K562 (cell line): ENCODE results near the gene DOCK3.

ENCODE experiments used
- ELF1 ChIP-seq: fragments of 200-800 bp; sonication (Bioruptor generic); IDR thresholded peaks from 2 replicates; pipeline ENCODE4 v1.6.1; 2016; ENCODE audit warnings: missing genetic modification characterization, missing compliant biosample characterization
- MED1 ChIP-seq: sonication (generic); formaldehyde crosslinking; IDR thresholded peaks from 2 replicates; pipeline ENCODE4 v1.8.1; 2023; ENCODE audit warnings: missing genetic modification reagents, borderline replicate concordance
- PHF20 ChIP-seq: fragments of 450-650 bp; IDR thresholded peaks from 2 replicates; pipeline ENCODE4 v1.6.1; 2018; ENCODE audit not compliant: partially characterized antibody
- ZNF780A ChIP-seq: fragments of 250-450 bp; sonication (Bioruptor Pico); IDR thresholded peaks from 2 replicates; pipeline ENCODE4 v1.5.0; 2021; ENCODE audit warnings: mild to moderate bottlenecking
- TF ChIP-seq, protein P1 (sequence below): sonication (generic); formaldehyde crosslinking; IDR thresholded peaks from 2 replicates; pipeline ENCODE4 v1.9.0; 2022; ENCODE audit warnings: mild to moderate bottlenecking, missing genetic modification reagents
- TF ChIP-seq, protein P2 (sequence below), 3 experiments: IDR thresholded peaks in 2 of 3; conservative IDR thresholded peaks in 1 of 3; 2 replicates each; pipeline ENCODE4 v1.5.1; 2011 to 2012; ENCODE audit warnings: low read length in 3 of 3, mild to moderate bottlenecking in 3 of 3, control low read depth in 2 of 3, improper control_type of control experiment in 1 of 3, inconsistent platforms in 1 of 3, low read depth in 1 of 3, mixed read lengths in 1 of 3, moderate library complexity in 1 of 3; ENCODE audit not compliant: insufficient read depth in 2 of 3
- TF ChIP-seq, protein P3 (sequence below): sonication (generic); formaldehyde crosslinking; IDR thresholded peaks from 2 replicates; pipeline ENCODE4 v1.8.0; 2022; ENCODE audit warnings: mild to moderate bottlenecking, low read depth, missing genetic modification reagents

DNA sequence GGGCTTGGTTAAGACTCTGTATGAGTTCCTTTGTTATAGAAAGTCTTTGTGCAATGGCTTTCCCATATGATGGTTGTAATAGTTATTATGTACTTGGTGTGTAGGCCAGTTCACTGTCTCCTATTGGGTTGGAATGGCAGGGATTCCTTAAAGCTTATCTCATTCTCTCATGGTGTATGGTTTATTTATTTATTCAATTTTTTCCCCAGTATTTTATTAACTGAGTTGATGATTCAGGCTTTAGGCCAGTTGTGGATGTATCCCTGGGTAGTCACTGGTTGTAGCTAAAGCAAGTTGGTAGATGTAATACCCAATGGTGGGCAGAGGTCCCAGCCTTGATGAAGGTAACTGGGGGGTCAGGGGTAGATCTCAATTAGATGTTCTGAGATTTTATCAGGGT, 349.4 kb downstream of the DOCK3 start:
- TF ChIP-seq, protein P1, sequence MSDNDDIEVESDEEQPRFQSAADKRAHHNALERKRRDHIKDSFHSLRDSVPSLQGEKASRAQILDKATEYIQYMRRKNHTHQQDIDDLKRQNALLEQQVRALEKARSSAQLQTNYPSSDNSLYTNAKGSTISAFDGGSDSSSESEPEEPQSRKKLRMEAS (CRISPR knock-in tag), result no peak
- TF ChIP-seq ELF1 (tag) (no peak), PHF20 (no peak), MED1 (CRISPR knock-in tag) (no peak), ZNF780A (CRISPR knock-in tag) (no peak)
- TF ChIP-seq, protein P2, sequence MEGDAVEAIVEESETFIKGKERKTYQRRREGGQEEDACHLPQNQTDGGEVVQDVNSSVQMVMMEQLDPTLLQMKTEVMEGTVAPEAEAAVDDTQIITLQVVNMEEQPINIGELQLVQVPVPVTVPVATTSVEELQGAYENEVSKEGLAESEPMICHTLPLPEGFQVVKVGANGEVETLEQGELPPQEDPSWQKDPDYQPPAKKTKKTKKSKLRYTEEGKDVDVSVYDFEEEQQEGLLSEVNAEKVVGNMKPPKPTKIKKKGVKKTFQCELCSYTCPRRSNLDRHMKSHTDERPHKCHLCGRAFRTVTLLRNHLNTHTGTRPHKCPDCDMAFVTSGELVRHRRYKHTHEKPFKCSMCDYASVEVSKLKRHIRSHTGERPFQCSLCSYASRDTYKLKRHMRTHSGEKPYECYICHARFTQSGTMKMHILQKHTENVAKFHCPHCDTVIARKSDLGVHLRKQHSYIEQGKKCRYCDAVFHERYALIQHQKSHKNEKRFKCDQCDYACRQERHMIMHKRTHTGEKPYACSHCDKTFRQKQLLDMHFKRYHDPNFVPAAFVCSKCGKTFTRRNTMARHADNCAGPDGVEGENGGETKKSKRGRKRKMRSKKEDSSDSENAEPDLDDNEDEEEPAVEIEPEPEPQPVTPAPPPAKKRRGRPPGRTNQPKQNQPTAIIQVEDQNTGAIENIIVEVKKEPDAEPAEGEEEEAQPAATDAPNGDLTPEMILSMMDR (IDR thresholded peaks at IDR 0.05 in 2 of 3, conservative IDR thresholded peaks at IDR 0.05 in 1 of 3; ENCODE audit: insufficient read depth in 2 of 3, low read depth in 1 of 3, low read length in 3 of 3), result no peak
- TF ChIP-seq, protein P3, sequence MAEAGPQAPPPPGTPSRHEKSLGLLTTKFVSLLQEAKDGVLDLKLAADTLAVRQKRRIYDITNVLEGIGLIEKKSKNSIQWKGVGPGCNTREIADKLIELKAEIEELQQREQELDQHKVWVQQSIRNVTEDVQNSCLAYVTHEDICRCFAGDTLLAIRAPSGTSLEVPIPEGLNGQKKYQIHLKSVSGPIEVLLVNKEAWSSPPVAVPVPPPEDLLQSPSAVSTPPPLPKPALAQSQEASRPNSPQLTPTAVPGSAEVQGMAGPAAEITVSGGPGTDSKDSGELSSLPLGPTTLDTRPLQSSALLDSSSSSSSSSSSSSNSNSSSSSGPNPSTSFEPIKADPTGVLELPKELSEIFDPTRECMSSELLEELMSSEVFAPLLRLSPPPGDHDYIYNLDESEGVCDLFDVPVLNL (CRISPR knock-in tag), result no peak
